ENCODE measurements around the gene HAGHL.

The HAGHL gene

DNA sequence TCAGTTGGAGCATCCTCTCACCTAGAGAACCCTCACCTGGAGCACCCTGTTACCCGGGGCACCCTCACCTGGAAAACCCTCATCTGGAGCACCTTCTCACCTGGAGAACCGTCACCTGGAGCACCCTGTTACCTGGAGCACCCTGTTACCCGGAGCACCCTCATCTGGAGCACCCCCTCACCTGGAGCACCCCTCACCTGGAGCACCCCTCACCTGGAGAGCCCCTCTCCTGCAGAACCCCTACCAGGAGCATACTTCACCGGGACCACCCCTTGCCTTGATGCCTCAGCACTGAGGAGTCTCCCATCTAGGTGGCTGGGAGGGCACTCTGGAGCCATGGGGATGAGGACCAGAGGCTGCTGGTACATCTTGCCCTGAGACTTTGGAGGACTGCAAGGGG, 17.9 kb upstream of the HAGHL start:
- DNase-seq: peak; percentile 50

- DNase-seq: peak; percentile 94
Observed at GRCh38 chr16:709566-710499, 17.1 kb upstream of the HAGHL start.

DNA sequence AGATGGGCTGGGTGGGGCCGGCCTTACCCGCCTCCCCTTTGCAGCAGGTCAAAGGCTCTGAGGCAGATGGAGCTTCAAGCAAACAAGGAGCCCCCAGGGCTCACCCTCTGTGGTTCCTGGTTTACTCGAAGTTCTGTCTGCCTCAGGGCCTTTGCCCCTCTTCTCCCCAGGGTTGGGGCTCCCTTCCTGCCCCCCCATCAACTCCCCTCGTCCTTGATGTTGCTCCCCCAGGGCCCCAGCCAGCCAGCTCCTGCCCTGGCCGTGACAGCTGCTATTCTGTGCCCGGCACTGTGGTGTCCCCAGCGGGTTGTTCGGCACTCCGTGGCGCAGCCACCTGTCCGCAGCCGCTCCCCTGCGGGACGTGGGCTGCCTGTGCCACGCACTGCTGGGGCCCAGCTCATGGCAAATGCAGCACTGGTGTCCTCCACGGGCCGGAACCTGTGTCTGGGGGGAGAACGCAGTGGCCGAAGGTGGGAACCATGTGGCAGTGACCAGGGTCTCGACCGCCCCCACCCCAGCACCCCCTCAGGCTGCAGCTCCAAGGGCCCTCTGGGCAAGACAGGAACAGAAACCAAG, 16.3 kb upstream of the HAGHL start:
- no peak for DNase-seq

- no peak for DNase-seq
Observed at GRCh38 chr16:711084-711483, 15.8 kb upstream of the HAGHL start.

DNA sequence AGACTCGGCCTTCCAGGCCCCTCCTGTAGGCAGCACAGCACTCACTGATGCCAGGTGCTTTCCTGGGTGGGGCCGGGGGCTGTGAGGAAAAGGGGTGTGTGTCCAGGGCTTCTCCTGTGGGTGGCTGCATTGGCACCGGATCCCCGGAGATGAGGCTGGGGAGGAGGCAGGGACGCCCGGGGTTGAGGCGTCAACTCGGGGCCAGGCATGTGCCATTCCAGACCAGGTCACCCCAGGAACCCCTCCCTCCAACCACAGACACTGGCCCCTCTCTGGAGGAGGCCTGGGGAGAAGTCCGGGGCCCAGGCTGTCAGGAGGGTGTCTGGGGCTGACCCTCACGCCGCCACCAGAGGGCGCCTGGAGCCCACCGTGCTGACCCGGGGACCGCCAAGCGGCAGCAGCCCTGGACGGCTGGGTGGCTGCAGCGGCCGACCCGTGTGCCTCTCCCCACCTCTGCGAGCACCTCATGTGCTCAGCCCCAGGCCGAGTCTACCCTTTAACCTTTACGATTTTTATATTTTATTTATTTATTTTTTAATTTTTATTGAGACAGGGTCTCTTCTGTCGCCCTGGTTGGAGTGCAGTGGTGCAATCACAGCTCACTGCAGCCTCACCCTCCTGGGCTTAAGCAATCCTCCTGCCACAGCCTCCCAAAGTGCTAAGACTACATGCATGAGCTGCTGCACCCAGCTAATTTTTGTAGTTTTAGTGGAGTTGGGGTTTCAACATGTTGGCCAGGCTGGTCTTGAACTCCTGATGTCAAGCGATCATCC, 15.2 kb upstream of the HAGHL start:
- peak; percentile 80 for DNase-seq

- DNase-seq: peak; percentile 88
Observed at GRCh38 chr16:712740-713250, 14.1 kb upstream of the HAGHL start.

DNA sequence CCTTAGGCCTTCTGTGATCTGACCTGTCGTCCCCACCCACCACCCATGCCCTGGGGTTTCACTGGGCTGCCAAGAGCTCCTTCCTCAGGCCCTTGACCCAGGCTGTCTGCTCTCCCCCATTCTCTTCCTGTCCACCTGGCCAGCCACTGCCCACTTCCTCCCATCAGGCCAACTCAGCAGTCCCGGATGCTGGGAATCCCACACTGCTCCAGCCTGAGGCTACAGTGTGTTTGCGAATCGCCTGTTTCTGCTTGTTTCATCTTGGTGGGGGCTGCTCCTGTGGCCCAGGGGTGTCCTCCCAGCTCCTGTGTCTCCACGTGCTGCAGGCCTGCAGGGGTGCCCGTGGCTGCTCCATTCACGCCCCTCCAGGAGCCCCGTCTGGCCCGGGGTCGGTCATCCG, 12.8 kb upstream of the HAGHL start:
- DNase-seq: no peak

DNA sequence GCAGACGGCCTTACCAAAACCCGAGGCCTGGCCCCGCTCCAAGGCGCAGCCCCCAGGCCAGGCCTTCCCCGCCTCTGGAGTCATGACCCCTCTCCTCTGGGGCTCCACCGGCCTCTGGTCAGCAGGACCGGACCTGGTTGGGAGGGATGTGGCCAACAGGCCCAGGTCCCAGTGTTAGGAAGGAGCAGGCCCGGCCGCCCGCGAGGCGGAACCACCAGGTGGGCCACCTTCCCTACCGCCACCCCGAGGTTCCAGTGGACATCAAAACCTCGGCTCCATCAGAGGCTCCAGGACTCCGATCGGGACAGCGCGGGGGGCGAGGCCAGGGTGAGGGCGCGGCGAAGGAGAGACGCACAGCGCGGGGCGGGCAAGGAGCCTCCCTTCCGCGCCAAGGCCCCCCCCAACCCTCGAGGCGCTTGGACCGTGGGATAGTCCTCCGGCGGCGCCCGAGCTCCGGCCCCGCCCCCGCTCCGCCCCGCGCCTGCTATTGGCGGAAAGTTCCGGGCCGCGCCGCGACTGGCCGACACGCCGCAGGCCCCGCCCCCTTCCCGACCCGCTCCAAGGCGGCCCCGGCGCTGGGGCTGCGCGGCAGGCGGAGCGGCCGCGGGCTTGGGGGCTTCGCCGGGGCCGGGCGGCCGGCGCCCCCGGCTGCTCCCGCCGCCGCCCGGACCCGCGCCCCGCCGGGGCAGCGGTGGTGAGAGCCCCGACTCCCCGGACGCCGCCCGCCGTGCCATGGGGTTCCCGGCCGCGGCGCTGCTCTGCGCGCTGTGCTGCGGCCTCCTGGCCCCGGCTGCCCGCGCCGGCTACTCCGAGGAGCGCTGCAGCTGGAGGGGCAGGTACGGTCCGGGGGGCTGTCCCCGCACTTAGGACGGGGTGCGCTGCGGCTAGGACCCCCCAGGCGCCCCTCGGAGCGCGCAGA, 12.1 kb upstream of the HAGHL start, which contains the start of gene METRN:
METRN (plus strand) TSS at position 561 of the 919 bp plus-strand sequence; CDS start at position 733, 172 bp downstream.
- peak; percentile 90 for DNase-seq

DNA sequence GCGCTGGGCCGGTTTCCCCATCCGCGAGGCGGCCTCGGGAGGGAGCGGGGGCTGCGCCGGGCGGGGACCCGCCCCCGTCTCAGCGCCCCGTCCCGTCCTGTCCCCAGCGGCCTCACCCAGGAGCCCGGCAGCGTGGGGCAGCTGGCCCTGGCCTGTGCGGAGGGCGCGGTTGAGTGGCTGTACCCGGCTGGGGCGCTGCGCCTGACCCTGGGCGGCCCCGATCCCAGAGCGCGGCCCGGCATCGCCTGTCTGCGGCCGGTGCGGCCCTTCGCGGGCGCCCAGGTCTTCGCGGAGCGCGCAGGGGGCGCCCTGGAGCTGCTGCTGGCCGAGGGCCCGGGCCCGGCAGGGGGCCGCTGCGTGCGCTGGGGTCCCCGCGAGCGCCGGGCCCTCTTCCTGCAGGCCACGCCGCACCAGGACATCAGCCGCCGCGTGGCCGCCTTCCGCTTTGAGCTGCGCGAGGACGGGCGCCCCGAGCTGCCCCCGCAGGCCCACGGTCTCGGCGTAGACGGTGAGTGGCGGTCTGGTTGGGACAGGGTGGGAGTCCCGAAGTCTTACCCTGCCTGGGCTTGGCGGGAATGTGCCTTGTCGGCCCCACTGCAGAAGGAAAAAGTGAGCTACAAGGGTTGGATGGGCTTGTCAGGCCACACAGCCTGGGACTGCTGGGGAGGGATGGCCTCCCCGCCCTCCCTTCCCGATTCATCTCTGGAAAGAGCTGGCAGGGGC, 11.3 kb upstream of the HAGHL start:
- peak; percentile 74 for DNase-seq

DNA sequence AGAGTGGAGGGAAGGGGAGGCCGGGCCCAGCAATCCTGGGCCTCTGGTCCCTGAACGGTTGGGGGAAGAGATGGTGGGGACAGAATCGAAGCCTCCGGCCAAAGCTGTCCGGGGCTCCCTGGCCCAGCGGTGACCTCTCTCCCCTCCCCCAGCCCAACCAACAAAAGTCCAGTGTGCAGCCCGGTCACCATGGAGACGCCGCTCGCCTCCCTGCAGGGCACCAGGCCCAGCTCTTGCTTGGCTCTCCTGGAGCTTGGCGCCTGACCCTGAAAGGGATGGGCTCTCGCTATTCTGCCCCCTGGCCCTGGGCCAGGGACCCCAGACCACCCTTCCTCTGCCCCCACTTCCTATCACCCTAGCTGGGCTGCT, 10.7 kb upstream of the HAGHL start:
- peak; percentile 74 for DNase-seq

- no peak for DNase-seq
Observed at GRCh38 chr16:716768-717325, 10.1 kb upstream of the HAGHL start.

DNA sequence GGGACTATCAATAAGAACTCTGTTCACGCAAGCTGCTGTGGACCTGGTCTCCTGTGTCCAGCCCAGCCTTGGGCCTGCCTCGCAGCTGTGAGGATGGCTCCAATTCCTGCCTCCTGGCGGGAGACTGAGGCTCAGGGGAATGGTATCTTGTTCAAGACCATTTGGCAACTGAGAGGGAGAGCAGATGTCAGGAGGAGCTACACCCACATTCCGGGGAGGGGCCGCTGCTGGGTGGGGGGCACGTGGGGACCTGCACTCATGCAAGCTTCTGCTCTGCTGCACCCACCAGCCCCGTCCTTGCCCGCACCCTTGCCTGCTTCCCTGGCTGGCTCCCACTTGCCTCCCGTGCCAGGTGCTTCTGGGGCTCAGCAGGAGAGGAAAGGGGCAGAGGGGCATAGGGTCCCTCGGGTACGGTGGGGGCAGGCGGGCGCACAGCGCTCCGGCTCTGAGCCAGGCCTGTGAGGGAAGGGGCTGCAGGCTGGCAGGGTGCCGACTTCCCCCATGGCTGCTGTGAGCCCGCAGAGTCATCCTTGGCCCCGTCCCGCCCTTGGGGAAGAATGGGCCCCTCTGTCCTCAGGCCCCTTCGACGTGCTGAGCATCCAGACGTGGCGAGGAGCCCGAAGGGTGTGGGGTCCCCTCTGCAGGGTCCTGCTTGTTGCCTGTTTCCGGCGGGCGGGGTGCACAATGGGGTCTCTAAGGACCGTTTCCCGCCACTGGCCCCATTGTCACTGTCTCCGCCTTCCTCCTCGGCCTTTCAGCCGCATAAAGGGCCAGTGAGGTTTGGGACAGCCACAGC, 9.3 kb upstream of the HAGHL start:
- DNase-seq: no peak

GRCh38 chr16:718389-718788, 8.5 kb upstream of the HAGHL start:
- DNase-seq: no peak

- no peak for DNase-seq
Observed at GRCh38 chr16:718922-719321, 8.0 kb upstream of the HAGHL start.

DNA sequence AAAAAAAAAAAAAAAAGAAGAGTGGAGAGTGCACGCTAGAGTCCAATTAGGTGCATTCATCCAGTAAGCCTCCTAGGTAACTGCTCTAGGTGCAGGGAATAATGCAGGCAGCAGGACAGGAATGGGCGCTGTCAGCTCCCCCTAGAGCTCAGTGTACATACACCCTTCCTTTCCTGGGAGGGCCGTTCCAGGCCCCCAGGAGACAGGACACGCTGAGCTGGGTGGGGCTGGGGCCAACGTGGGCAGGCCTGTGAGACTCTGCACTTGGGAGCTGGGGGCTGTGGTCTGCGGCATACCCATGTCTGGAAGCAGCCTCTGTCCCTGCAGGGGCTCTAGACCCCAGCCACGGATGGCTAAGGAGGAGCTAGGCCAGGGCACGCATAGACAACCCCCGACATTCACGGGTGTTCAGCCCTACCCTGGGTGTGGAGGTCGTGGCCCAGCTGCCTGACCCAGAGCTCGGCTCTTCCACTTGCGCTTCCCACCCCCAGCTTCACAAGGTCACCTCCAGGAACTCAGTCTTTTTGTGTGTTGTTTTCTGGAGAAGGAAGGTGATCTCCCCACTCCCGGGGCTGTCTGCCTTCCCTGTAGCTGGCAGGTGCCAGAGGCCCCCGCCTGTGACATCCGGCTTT, 7.0 kb upstream of the HAGHL start:
- DNase-seq: peak; percentile 82

DNA sequence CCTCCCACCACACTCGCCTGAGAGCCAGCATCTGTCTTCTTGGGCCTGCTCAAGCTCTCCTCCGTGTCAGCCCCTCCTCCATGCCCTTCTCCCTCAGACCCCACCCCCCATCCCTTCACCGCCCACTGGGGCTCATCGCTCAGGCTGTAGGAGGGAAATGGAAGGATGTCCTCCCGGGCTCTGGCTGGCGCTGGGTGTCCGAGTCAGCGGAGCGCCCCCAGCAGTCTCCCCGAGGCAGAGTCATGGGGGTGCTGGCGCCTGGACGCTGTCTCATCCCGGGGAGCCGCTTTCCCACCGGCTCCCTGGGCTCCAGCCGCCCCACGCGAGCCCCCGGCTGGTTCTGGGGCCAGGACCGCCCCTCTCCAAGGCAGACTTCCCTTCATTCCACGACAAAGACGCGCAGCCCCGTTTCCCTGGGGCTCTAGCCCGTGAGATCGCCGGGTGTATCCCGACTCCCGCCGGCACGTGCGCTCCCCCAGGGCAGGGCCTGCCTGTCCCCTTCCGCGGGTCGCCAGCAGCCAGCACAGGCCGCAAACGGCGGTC, 6.4 kb upstream of the HAGHL start:
- DNase-seq: peak; percentile 87

DNA sequence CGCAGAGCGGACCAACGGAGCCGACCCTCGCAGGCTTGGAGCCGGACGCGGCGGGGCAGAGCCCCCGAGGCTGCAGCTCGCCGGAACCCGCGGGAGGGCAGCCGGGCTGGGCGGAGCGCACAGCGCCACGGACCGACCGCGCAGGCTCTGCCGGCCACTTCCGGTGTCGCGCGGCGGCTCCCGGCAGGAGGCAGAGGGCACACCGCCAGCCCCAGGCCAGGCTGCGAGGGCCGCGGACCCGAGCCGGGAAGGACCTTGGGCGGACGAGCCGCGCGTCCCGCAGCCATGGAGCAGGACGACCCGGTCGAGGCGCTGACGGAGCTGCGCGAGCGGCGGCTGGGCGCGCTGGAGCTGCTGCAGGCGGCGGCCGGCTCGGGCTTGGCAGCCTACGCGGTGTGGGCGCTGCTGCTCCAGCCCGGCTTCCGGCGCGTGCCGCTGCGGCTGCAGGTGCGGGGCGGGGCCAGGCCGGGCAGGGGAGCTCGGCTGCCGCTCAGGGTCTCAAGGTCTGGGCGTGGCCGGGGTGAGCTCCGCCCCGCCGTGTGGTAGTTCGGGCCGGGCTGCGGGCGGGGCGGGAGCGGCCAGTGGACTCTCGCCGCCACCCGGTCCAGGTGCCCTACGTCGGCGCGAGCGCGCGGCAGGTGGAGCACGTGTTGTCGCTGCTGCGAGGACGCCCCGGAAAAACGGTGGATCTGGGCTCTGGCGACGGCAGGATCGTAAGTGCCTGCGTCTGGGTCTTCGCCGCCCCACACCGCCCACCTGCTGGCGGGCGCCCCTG, 5.7 kb upstream of the HAGHL start, which contains the start of gene ANTKMT:
ANTKMT (plus strand) TSS at position 157 of the 775 bp plus-strand sequence; CDS start at position 286, 129 bp downstream.
- peak; percentile 93 for DNase-seq

GRCh38 chr16:721765-722540, 5.0 kb upstream of the HAGHL start:
- DNase-seq: no peak
